GM12873 (cell line): Measurements from ENCODE around the gene PLA2G6.
A peak's percentile ranks its signal among the peaks of the same experiment; 100 is the strongest.

Experiments
- TF ChIP-seq, protein P1 (sequence below): IDR thresholded peaks from 2 replicates; pipeline ENCODE4 v1.5.1; 2012; ENCODE audit warnings: low read depth, mild to moderate bottlenecking, moderate library complexity, low read length, control low read depth; ENCODE audit not compliant: insufficient read depth; ENCODE audit errors: missing control alignments

PLA2G6 gene

DNA sequence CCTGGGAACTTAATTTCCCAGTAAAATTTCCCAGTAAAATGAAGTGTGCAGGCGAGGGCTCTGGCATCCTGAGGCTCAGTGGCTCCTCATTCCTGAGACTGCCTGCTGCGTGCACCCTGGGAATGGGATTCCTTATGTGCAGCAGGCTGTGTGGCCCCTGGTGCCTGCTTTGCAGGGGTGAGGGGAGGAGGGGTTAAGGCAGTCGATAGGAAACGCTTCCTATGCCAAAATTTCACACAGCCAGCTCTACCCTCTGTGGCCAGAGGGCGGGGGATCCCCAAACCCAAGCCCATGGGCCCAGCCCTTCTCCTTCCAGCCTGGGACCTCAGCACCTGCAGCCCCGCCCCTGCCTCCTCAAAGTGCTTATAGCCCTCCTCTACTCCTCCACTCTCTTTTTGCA, 59.0 kb downstream of the PLA2G6 start:
- TF ChIP-seq, protein P1, sequence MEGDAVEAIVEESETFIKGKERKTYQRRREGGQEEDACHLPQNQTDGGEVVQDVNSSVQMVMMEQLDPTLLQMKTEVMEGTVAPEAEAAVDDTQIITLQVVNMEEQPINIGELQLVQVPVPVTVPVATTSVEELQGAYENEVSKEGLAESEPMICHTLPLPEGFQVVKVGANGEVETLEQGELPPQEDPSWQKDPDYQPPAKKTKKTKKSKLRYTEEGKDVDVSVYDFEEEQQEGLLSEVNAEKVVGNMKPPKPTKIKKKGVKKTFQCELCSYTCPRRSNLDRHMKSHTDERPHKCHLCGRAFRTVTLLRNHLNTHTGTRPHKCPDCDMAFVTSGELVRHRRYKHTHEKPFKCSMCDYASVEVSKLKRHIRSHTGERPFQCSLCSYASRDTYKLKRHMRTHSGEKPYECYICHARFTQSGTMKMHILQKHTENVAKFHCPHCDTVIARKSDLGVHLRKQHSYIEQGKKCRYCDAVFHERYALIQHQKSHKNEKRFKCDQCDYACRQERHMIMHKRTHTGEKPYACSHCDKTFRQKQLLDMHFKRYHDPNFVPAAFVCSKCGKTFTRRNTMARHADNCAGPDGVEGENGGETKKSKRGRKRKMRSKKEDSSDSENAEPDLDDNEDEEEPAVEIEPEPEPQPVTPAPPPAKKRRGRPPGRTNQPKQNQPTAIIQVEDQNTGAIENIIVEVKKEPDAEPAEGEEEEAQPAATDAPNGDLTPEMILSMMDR = no peak

GRCh38 chr22:38120359-38121110, 61.1 kb downstream of the PLA2G6 start:
- TF ChIP-seq, protein P1 = no peak

GRCh38 chr22:38118182-38118581, 63.4 kb downstream of the PLA2G6 start:
- TF ChIP-seq, protein P1 = no peak

GRCh38 chr22:38115423-38116205, 66.0 kb downstream of the PLA2G6 start:
- TF ChIP-seq, protein P1 = no peak

- TF ChIP-seq, protein P1 = peak; percentile 95
Observed at GRCh38 chr22:38114484-38115398, 66.9 kb downstream of the PLA2G6 start.

DNA sequence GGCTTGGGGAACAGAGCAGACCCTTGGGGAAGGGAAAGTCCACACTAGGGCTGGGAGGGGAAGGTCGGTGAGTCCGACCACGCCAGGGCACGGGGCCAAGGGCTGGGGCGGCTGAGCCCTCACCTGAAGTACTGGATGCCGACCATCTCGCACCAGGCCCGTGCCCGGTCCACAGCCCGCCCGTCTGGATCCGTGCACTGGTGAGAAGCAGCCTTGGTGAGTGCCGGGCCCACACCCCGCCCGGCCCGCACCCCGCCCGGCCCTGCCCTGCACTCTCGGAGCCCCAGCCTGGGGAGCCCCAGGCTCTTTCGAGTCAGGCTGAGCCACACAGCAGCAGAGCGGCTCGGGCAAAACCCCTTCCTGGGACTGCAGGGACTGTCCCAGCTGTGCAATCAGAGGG, 69.2 kb downstream of the PLA2G6 start:
- TF ChIP-seq, protein P1 = no peak

DNA sequence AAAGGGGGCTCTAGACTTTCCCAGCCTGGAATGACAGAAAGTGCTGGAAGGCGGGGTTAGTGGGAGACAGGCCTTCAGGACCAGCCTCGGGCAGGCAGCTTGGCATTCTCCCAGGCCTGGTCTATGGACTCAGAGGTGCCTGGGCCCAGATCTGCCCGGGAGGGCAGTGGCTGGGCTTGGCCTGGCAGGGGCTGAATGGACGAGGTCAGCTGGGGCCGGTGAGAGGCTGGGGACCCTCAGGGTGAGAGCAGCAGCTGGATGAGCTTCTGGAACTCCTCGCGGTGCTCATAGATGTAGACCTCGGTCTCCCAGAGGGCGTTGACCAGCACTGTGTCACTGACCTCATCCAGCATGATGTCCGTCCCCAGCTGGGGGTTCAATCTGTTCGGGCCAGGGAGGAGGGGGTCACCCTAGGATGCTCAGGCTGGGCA, 69.7 kb downstream of the PLA2G6 start:
- TF ChIP-seq, protein P1 = no peak
